Measurements from ENCODE around the gene SEMA5A.

- TF ChIP-seq, protein P1, sequence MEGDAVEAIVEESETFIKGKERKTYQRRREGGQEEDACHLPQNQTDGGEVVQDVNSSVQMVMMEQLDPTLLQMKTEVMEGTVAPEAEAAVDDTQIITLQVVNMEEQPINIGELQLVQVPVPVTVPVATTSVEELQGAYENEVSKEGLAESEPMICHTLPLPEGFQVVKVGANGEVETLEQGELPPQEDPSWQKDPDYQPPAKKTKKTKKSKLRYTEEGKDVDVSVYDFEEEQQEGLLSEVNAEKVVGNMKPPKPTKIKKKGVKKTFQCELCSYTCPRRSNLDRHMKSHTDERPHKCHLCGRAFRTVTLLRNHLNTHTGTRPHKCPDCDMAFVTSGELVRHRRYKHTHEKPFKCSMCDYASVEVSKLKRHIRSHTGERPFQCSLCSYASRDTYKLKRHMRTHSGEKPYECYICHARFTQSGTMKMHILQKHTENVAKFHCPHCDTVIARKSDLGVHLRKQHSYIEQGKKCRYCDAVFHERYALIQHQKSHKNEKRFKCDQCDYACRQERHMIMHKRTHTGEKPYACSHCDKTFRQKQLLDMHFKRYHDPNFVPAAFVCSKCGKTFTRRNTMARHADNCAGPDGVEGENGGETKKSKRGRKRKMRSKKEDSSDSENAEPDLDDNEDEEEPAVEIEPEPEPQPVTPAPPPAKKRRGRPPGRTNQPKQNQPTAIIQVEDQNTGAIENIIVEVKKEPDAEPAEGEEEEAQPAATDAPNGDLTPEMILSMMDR (IDR thresholded peaks at IDR 0.05; ENCODE audit: control extremely low read depth in 1 of 3, insufficient read depth in 1 of 3, low read depth in 1 of 3, low read length in 3 of 3): no peak
- TF ChIP-seq, protein P2, sequence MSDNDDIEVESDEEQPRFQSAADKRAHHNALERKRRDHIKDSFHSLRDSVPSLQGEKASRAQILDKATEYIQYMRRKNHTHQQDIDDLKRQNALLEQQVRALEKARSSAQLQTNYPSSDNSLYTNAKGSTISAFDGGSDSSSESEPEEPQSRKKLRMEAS (IDR thresholded peaks at IDR 0.05): no peak
- TF ChIP-seq CHD1 (IDR thresholded peaks at IDR 0.05; ENCODE audit: low read depth, low read length): no peak
These were observed 243.7 kb downstream of the SEMA5A start for GRCh38 chr5:9302218-9302617.

All from H1 (cell line).